HL-60/S4 treated with phorbol 12-myristate 13-acetate at 8.2 ng/mL for 4 days and 3 days (cell line): ENCODE data around the gene EGFL6.

ENCODE experiments used
- in situ Hi-C: fragments of 300-500 bp; cut with MboI; formaldehyde crosslinking; loops from 2 replicates; pipeline ENCODE4 v1.15.0; 2022; ENCODE audit warnings: low sequenced_read_pairs

EGFL6 gene

GRCh38 chrX:13569479-13570260 is at the start of gene EGFL6:
Gene EGFL6, plus strand, starts transcription at chrX:13569601. Its CDS starts 261 bp downstream, at chrX:13569862.
- in situ Hi-C loops = no loop called here

- in situ Hi-C loops = loop anchor here (25.0 kb wide), 1 partner anchor 517 kb away; the partner anchor contains the start of gene GEMIN8
Measured at GRCh38 chrX:13520351-13520750, 49.0 kb upstream of the EGFL6 start.

DNA sequence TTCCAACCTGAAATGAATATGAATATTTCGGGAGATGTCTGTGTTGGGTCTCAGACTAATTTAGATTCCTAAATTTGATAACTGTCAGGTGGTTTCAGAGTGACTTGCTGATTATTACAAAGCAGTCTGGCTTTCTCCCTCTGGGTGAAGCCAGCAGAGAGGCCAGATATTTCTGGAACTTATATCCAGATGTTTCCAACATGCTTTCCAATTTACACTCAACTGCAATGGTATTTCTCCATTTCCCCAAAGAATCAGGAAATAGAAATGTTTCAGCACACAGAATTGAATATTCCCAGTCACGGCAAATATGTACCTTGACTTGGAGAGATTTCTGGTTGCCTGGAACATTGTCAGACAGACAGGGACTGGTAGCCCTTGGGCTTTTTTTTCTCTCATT is 48.5 kb upstream of the EGFL6 start:
- in situ Hi-C loops = loop anchor here (25.0 kb wide), 1 partner anchor 516 kb away; the partner anchor contains the start of gene GEMIN8

DNA sequence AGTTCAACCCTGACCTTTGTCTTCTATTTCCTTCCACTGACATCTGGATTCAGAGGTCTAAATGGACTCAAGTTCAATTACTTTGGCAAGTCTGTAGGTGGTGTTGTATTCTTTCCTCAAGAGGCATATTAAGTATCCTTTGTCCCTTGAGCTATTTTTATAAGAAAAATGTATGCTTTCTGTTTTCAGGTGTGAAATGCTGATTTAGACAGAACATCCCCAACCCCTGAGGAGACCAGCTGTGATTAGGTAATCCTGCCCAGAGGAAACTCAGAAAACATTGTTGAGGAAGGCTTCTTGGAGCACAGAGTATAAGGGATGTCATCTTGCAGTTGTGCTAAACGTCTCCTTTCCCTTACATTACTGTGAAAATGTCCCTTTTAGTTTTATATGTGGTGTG is 46.6 kb upstream of the EGFL6 start:
- in situ Hi-C loops = loop anchor here (25.0 kb wide), 1 partner anchor 514 kb away; the partner anchor contains the start of gene GEMIN8

- in situ Hi-C loops = no loop called here
Measured at GRCh38 chrX:13533726-13534125, 35.7 kb upstream of the EGFL6 start.

- in situ Hi-C loops = no loop called here
Measured at GRCh38 chrX:13535376-13536165, 33.8 kb upstream of the EGFL6 start.

- in situ Hi-C loops = no loop called here
Measured at GRCh38 chrX:13536551-13536950, 32.9 kb upstream of the EGFL6 start.

DNA sequence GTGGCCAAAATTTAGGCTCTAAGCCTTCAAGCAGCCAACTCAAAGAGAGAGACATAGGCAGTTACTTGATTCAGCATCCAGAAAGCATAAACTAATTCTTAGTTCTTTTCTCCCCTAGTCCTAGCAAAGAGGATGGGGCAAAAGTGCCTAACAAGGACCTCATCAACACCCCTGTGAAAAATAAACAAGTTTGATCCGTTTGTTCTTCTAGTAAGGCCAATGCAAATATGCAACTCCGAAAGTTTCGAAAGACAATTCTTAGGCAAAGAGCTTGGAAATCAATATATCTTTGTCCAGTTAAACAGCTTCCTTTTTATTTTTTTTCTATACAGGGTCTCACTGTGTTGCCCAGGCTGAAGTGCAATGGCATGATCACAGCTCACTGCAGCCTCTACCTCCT is 31.0 kb upstream of the EGFL6 start:
- in situ Hi-C loops = no loop called here

DNA sequence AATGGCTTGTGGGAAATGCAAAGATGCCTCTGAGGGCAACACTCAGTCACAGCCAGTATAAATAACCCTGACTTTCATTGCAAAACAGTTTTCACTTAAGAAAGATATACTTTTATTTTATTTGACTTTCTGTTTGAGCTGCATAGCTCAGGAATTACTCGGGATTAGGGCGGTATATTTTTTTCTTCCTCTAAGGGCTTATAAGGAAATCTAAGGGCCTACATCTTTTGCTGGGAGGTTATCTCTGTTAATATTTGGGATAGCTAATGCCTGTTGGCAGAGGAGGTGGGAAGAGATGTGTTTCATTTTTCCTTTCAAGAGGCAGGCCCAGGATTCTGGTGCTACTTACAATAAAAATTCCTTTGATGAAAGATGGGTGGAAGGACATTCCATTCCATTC is 28.8 kb upstream of the EGFL6 start:
- in situ Hi-C loops = no loop called here

GRCh38 chrX:13545726-13546125 is 23.7 kb upstream of the EGFL6 start:
- in situ Hi-C loops = no loop called here

GRCh38 chrX:13547671-13548070 is 21.7 kb upstream of the EGFL6 start:
- in situ Hi-C loops = no loop called here

GRCh38 chrX:13550346-13550745 is 19.1 kb upstream of the EGFL6 start:
- in situ Hi-C loops = no loop called here

DNA sequence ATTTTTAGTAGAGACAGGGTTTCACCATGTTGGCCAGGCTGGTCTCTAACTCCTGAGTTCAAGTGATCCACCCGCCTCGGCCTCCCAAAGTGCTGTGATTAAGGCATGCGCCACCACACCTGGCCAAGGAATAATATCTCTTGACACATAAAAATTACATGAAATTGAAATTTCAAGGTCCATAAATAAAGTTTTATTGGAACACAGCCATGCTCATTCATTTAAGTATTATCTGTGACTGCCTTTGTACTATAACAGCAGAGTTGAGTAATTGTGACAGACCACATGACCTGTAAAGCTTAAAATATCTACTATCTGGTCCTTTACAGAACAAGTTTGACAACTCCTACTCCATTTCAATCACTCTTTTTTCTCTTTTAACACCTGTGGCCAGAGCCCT is 17.8 kb upstream of the EGFL6 start:
- in situ Hi-C loops = no loop called here

- in situ Hi-C loops = no loop called here
Measured at GRCh38 chrX:13552892-13553291, 16.5 kb upstream of the EGFL6 start.

GRCh38 chrX:13565511-13565910 is 3.9 kb upstream of the EGFL6 start:
- in situ Hi-C loops = no loop called here

DNA sequence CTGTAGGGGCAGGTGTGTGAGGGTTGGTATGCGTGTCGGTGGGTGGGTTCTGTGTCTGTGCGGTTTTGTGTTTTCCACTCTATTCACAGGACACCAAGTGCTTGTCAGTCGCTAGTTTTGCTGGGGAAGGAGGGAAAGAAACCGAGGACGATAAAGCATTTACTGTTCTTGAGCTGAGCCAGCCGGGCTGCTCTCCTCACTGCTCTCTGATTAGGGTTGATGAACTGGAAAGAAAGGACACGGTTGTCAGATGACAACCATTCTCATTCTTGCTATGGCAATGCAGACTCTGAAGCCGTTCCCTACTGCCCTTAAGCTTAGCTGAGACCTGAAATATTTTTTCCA is 832 bp downstream of the EGFL6 start:
- in situ Hi-C loops = no loop called here

DNA sequence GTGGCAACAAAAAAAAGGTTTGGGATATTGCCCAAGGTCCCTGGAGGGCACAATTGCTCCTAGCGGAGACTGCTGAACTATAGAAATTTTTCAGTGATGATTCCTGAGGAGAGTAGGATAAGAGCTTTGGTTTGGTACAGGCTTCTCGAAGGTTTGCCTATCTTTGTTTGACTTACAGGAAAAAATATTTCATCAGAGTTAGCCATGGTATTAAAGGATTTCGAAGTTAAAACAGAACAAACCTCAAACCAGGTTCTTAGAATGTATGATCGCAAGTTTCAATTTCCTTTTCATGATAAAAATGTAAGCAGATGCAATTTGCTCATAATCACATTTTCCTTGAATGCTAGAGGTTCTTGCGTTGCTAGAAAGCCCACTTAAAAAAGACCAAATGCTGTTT is 1.7 kb downstream of the EGFL6 start:
- in situ Hi-C loops = no loop called here

DNA sequence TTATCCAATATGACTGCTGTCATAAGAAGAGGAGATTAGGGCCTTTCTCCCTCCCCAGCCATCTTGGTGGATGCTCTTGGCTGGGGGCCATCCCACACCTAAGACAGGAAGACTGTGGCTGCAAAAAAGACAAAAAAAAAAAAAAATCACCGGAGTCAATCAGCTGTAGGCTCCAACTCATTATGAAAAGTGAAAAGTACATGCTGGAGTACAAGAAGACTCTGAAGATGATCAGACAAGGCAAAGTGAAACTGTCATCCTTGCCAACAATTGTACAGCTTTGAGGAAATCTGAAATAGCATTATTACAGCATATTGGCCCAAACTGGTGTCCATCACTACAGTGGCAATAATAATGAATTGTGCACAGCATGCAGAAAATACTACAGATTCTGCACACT is 5.2 kb downstream of the EGFL6 start:
- in situ Hi-C loops = no loop called here

DNA sequence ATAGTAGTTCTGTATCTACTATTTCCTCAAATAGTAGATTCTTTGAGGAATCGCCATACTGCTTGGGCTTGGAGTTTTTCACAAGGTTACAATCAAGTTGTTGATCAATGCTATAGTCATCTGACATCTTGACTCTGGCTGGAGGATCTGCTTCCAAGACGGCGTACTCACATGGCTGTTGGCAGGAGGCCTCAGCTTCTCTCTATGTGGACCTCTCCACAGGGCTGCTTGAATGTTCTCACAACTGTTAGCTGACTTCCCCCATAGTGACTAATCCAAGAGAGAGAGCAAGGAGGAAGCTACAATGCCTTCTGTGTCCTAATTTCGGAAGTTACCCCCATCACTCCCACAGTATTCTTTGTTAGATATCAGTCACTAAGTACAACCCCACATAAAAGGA is 10.3 kb downstream of the EGFL6 start:
- in situ Hi-C loops = no loop called here

GRCh38 chrX:13581554-13581953 is 12.2 kb downstream of the EGFL6 start:
- in situ Hi-C loops = no loop called here

- in situ Hi-C loops = no loop called here
Measured at GRCh38 chrX:13587786-13588477, 18.5 kb downstream of the EGFL6 start.

DNA sequence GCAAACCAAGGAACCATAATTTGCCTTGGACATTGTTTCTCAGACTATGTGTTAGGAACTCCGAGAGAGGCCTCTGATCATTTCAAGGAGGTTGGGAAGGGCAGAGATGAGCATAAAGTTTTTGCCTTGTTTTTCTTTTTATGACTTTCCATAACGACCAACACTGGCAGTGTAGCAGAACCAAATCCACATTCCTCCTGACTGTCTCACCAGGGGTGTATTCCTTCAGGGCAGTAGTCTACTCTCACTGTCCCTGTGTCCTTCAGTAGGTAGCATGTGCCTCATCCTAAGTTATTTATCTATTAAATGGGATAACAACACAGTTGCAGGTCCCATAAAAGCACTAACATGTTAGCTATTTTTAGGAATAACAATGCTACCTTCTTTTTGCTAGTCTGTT is 20.8 kb downstream of the EGFL6 start:
- in situ Hi-C loops = no loop called here
